Measurements from ENCODE around the gene PRKN.

- TF ChIP-seq GATA2 (IDR thresholded peaks at IDR 0.05; ENCODE audit: low read depth, low read length), result no peak
- no peak for TF ChIP-seq GATA3 (IDR thresholded peaks at IDR 0.05; ENCODE audit: low read depth, low read length)
These were observed 645.0 kb downstream of the PRKN start for GRCh38 chr6:162082520-162082919.
